Left ventricle myocardium inferior (tissue), 1 donor: ENCODE results near the gene LAMC1. TPM values are rescaled to one million over a fixed set of nuclear protein-coding genes. Genes with fewer than 3 reads are reported as not detected.

Experiments used
- DNase-seq: peaks from one replicate; pipeline ENCODE4 v3.0.0-alpha.2; 2020
- H3K27ac ChIP-seq: fragments of 200-600 bp; replicated peaks from 2 replicates; pipeline ENCODE4 v1.8.0; 2021
- H3K27me3 ChIP-seq: fragments of 200-600 bp; 2 replicates; pipeline ENCODE4 v1.8.0; 2021; ENCODE audit warnings: low read depth
- H3K36me3 ChIP-seq: fragments of 200-600 bp; 2 replicates; pipeline ENCODE4 v1.8.0; 2021
- H3K4me1 ChIP-seq: fragments of 200-600 bp; 2 replicates; pipeline ENCODE4 v1.8.0; 2021
- H3K4me3 ChIP-seq: fragments of 200-600 bp; 2 replicates; pipeline ENCODE4 v1.8.0; 2021; ENCODE audit warnings: mild to moderate bottlenecking, moderate library complexity
- H3K9me3 ChIP-seq: fragments of 200-600 bp; replicated peaks from 2 replicates; pipeline ENCODE4 v1.8.0; 2021
- intact Hi-C: fragments of 100-400 bp; cut with micrococcal nuclease; formaldehyde crosslinking; loops from one replicate; pipeline ENCODE4 v1.11.0; 2022
- total RNA-seq: library from RNA; stranded (reverse); fragmentation: NEBNext Ultra II Directional; extraction: Animal tissue kit (Norgen Biotek cat#: 25700); gene quantifications from one replicate; pipeline ENCODE4 v1.2.1, GENCODE V29; 2021
- TF ChIP-seq, protein P1 (sequence below): fragments of 200-600 bp; IDR thresholded peaks from 2 replicates; pipeline ENCODE4 v1.8.0; 2021; ENCODE audit warnings: antibody characterized with exemption, mild to moderate bottlenecking, borderline replicate concordance
- donor health status: DM: no; HTN: yes; CAD: no; lungs with severe emphysema.

LAMC1 gene
- total RNA-seq, 1 donor from 2014 or later, result 84.1 TPM

DNA sequence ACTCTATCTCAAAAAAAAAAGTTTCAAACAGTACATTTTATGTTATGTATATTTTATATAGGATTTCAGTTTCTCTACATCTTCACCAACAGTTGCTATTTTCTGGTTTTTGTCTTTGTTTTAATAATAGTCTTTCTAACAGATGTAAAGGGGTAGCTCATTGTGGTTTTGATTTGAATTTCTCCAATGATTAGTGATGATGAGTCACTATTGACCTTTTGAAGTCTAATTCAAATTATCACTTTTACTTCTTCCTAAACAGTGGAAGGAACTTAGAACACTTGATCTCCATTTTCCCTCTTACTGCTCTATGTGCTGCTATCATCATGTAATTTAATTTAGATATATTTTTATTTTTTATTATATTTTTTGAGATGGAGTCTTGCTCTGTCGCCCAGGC is 38.6 kb upstream of the LAMC1 start:
- H3K27ac ChIP-seq, result no peak overlapping the region
- intact Hi-C loops, result no loop called here
- H3K36me3 ChIP-seq, result no peaks in the 10 kb centered on the region
- no peak for DNase-seq
- H3K4me1 ChIP-seq, result peaks cover 15% of the 10 kb centered on the region
- no peak overlapping the region for H3K4me3 ChIP-seq
- H3K9me3 ChIP-seq, result no peaks in the 10 kb centered on the region
- no peaks in the 10 kb centered on the region for H3K27me3 ChIP-seq
- TF ChIP-seq, protein P1, sequence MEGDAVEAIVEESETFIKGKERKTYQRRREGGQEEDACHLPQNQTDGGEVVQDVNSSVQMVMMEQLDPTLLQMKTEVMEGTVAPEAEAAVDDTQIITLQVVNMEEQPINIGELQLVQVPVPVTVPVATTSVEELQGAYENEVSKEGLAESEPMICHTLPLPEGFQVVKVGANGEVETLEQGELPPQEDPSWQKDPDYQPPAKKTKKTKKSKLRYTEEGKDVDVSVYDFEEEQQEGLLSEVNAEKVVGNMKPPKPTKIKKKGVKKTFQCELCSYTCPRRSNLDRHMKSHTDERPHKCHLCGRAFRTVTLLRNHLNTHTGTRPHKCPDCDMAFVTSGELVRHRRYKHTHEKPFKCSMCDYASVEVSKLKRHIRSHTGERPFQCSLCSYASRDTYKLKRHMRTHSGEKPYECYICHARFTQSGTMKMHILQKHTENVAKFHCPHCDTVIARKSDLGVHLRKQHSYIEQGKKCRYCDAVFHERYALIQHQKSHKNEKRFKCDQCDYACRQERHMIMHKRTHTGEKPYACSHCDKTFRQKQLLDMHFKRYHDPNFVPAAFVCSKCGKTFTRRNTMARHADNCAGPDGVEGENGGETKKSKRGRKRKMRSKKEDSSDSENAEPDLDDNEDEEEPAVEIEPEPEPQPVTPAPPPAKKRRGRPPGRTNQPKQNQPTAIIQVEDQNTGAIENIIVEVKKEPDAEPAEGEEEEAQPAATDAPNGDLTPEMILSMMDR, result no peak

DNA sequence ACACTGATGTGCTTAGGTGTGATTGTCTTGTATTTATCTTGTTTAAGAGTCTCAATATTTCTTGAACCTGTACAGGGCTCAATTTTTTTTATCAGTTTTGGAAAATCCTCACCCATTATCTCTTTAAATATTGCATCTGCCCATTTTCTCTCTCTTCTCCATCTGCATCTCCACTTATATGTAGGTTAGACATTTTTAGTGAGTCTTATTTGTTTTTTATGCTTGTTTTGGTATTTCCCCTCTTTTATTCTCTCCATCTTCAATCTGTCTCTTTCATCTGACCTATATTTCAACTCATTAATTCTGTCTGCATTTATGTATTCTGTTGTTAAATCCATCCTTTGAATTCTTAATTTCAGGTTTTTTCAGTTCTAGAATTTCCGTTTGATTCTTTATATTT is 37.3 kb upstream of the LAMC1 start:
- no peaks in the 10 kb centered on the region for H3K9me3 ChIP-seq
- no peaks in the 10 kb centered on the region for H3K27me3 ChIP-seq
- TF ChIP-seq, protein P1, result no peak
- intact Hi-C loops, result no loop called here
- H3K36me3 ChIP-seq, result no peaks in the 10 kb centered on the region
- no peak for DNase-seq
- peaks cover 15% of the 10 kb centered on the region for H3K4me1 ChIP-seq
- no peak overlapping the region for H3K27ac ChIP-seq
- no peak overlapping the region for H3K4me3 ChIP-seq

DNA sequence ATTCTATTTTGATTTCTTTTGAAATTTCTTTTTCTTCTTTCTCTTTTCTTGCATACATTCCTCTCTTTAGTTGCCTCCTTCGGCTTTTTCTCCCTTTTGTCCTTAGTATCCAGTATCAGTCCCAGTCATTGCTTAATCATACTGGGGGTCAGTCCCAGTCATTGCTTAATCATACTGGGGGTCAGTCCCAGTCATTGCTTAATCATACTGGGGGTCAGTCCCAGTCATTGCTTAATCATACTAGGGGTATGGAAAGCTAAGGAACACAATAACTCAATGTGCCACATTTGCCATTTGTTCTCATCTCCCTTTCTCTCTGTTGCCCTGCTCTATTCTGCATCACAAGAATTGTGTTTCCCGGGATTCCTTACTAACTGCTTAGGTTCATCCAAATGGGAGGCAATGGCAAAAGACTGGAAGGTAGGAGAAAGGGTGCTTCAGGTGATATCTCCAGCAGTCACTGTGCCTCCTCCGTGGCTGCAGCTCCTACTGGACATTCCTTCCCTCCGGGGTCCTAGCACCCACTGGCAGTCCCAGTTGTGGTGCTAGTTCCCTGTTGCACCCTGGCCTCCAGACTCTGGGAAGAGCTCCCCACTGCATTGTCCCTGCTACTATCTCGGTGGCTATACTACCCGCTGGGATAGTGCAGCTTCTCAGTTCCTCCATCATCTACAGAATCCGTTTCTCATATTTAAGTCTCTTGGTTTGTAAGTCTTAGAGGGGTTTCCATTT is 32.6 kb upstream of the LAMC1 start:
- H3K36me3 ChIP-seq, result no peaks in the 10 kb centered on the region
- H3K4me3 ChIP-seq, result no peak overlapping the region
- H3K27ac ChIP-seq, result no peak overlapping the region
- intact Hi-C loops, result no loop called here
- no peak for DNase-seq
- H3K4me1 ChIP-seq, result peaks cover 15% of the 10 kb centered on the region
- H3K9me3 ChIP-seq, result no peaks in the 10 kb centered on the region
- H3K27me3 ChIP-seq, result no peaks in the 10 kb centered on the region
- TF ChIP-seq, protein P1, result no peak

DNA sequence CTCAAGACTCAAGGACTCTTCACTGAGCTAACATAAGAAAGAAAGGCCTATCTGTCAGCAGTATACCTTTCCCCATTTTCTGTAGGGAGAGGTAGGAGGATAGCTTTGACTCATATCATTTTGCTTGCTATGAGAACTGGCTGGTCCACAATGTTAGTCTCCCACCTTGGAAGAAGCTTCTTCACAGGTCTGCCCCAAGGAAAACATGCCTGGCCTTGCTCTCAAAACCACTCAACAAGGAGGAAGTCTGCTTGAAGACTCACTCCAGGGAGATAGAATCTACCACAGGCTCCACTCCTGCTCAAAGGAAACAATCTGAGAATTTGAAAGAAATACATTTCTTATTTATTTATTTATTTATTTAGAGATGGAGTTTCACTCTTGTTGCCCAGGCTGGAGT is 29.5 kb upstream of the LAMC1 start:
- no peak overlapping the region for H3K4me3 ChIP-seq

DNA sequence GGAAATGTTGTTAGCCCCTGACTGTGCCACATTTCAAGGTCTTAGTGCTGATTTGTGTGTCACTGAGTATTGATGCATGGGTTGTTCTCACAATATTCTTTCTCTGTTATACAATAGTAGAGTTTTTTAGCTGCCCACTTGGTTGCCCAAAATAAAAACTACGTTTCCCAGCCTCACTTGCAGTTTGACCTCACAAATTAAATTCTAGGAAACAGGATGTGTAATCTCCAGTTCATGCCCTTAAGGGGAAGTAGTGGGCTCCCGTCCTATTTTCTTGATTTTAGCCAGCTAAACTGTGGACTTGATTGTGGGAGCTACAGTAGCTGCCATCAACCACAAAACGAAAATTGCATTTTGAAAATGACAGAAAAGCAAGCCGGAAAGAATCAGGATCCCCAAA is 27.3 kb upstream of the LAMC1 start:
- intact Hi-C loops, result no loop called here
- no peaks in the 10 kb centered on the region for H3K4me1 ChIP-seq
- no peaks in the 10 kb centered on the region for H3K27me3 ChIP-seq
- no peak for DNase-seq
- H3K9me3 ChIP-seq, result no peaks in the 10 kb centered on the region
- H3K36me3 ChIP-seq, result no peaks in the 10 kb centered on the region
- H3K27ac ChIP-seq, result no peak overlapping the region
- H3K4me3 ChIP-seq, result no peak overlapping the region
- TF ChIP-seq, protein P1, result no peak

More for the DNA sequence above, 29.5 kb upstream of the LAMC1 start:
- Histone ChIP-seq H3K4me1 (no peaks in the 10 kb centered on the region), H3K36me3 (no peaks in the 10 kb centered on the region), H3K27me3 (no peaks in the 10 kb centered on the region), H3K27ac (no peak overlapping the region), H3K9me3 (no peaks in the 10 kb centered on the region)
- TF ChIP-seq, protein P1, result no peak
- no peak for DNase-seq
- intact Hi-C loops, result no loop called here
